Esophagus muscularis mucosa (tissue), 3 donors: Measurements from ENCODE around the gene ATXN3.

ENCODE experiments used
- POLR2A ChIP-seq: fragments of 450-650 bp; IDR thresholded peaks from one replicate; pipeline ENCODE4 v1.6.1; 2017; ENCODE audit warnings: antibody characterized with exemption, moderate library complexity, mild to moderate bottlenecking, low read depth
- POLR2AphosphoS5 ChIP-seq, 2 donors: sonication (generic); formaldehyde crosslinking; IDR thresholded peaks; one replicate each; pipeline ENCODE4 v1.6.1; 2017; ENCODE audit warnings: antibody characterized with exemption in 2 of 2
- TF ChIP-seq, protein P1 (sequence below), 3 experiments: fragments of 200-600 bp in 2 of 3; fragments of 450-650 bp in 1 of 3; sonication (generic) in 2 of 3; IDR thresholded peaks; one replicate each; pipeline ENCODE4 v1.5.1; 2017 to 2019; ENCODE audit warnings: antibody characterized with exemption in 3 of 3, mild to moderate bottlenecking in 2 of 3, moderate library complexity in 1 of 3

DNA sequence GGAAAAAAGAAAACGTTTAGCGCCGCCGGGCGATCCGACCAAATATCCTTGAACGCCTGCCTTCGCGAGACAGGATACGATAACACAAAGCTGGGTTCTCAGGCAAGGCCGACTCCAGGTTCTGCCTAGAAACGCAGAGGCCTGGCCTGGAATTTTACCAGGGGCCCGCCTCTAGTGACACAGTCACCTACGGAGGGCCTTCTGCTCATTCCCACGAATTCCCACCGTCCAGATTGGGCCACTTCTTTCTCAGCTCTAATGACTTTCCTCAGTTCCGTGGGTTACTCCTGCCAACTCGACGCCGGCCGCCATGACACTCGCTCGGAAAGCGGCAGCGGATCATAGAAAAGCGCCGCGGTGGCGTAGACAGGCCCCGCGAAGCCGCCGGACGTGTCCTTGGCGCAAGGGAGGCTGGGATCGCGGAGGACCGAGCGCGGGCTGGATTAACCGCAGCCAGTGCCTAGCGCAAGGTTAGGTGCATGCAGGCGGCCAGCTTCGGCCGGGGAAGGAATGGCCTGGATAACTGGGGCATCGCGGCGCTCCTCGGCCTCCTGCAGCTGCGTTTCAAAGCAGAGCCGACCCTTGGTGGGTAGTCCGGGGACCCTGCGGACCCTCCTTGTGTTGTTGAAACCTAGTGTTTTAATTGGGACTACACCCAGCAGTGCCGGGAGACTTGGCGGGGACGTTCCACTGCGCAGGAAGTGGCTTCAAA lies 66.5 kb downstream of the ATXN3 start, which contains the start of gene TRIP11:
- TF ChIP-seq POLR2AphosphoS5 (IDR thresholded peaks at IDR 0.05) (peak; percentile 86 to 95), POLR2A (peak; percentile 47)
- TF ChIP-seq, protein P1, sequence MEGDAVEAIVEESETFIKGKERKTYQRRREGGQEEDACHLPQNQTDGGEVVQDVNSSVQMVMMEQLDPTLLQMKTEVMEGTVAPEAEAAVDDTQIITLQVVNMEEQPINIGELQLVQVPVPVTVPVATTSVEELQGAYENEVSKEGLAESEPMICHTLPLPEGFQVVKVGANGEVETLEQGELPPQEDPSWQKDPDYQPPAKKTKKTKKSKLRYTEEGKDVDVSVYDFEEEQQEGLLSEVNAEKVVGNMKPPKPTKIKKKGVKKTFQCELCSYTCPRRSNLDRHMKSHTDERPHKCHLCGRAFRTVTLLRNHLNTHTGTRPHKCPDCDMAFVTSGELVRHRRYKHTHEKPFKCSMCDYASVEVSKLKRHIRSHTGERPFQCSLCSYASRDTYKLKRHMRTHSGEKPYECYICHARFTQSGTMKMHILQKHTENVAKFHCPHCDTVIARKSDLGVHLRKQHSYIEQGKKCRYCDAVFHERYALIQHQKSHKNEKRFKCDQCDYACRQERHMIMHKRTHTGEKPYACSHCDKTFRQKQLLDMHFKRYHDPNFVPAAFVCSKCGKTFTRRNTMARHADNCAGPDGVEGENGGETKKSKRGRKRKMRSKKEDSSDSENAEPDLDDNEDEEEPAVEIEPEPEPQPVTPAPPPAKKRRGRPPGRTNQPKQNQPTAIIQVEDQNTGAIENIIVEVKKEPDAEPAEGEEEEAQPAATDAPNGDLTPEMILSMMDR (IDR thresholded peaks at IDR 0.05) = no peak
